Activated T-cell treated with anti-CD3 and anti-CD28 coated beads for 4 hours (primary cell): ENCODE measurements around the gene NPC1.
"Not testable (repeated sequence)": the region's sequence is repeated elsewhere in the genome, so short reads cannot be mapped to it uniquely, and the experiment has no call there.

Experiments used
- DNase-seq: peaks from one replicate; pipeline ENCODE4 v3.0.0-alpha.2; 2020

Gene NPC1

GRCh38 chr18:23586249-23587196 lies at the start of gene NPC1:
NPC1 (minus strand) TSS chr18:23586506; CDS start chr18:23586343, 163 bp downstream.
- DNase-seq: peak; percentile 86

- no peak for DNase-seq
These were observed 49.7 kb upstream of the NPC1 start for GRCh38 chr18:23636071-23636399.

- no peak for DNase-seq
These were observed 49.2 kb upstream of the NPC1 start for GRCh38 chr18:23635283-23636070.

GRCh38 chr18:23634692-23635091 lies 48.4 kb upstream of the NPC1 start:
- no peak for DNase-seq

GRCh38 chr18:23632615-23633014 lies 46.3 kb upstream of the NPC1 start:
- DNase-seq: no peak

- no peak for DNase-seq
These were observed 45.4 kb upstream of the NPC1 start for GRCh38 chr18:23631746-23632145.

GRCh38 chr18:23631312-23631711 lies 45.0 kb upstream of the NPC1 start:
- no peak for DNase-seq

GRCh38 chr18:23629444-23629946 lies 43.2 kb upstream of the NPC1 start:
- DNase-seq: no peak

- no peak for DNase-seq
These were observed 41.7 kb upstream of the NPC1 start for GRCh38 chr18:23627970-23628369.

GRCh38 chr18:23627321-23627720 lies 41.0 kb upstream of the NPC1 start:
- DNase-seq: no peak

- no peak for DNase-seq
These were observed 40.4 kb upstream of the NPC1 start for GRCh38 chr18:23626451-23627279.

GRCh38 chr18:23623040-23623439 lies 36.7 kb upstream of the NPC1 start:
- DNase-seq: no peak

GRCh38 chr18:23619388-23619881 lies 33.1 kb upstream of the NPC1 start:
- no peak for DNase-seq

GRCh38 chr18:23618862-23619387 lies 32.6 kb upstream of the NPC1 start:
- DNase-seq: no peak

- no peak for DNase-seq
These were observed 31.2 kb upstream of the NPC1 start for GRCh38 chr18:23617412-23618014.

GRCh38 chr18:23616258-23616657 lies 30.0 kb upstream of the NPC1 start:
- DNase-seq: no peak

GRCh38 chr18:23614891-23615290 lies 28.6 kb upstream of the NPC1 start:
- DNase-seq: no peak

- DNase-seq: no peak
These were observed 28.1 kb upstream of the NPC1 start for GRCh38 chr18:23614413-23614812.

GRCh38 chr18:23613091-23613475 lies 26.8 kb upstream of the NPC1 start:
- not testable (repeated sequence) for DNase-seq

GRCh38 chr18:23612434-23613090 lies 26.3 kb upstream of the NPC1 start:
- no peak for DNase-seq

GRCh38 chr18:23609390-23610023 lies 23.2 kb upstream of the NPC1 start:
- DNase-seq: no peak
